Ovary (tissue), 9 donors: ENCODE measurements around the gene MEF2D. TPM values are rescaled to one million over a fixed set of nuclear protein-coding genes. Genes with fewer than 3 reads are reported as not detected.

Source experiments
- DNase-seq, 5 donors: peaks; one replicate each; pipeline ENCODE4 v3.0.0-alpha.2; 2019 to 2020
- H3K27ac ChIP-seq, 2 donors: fragments of 200-600 bp; one replicate each; pipeline versions ENCODE4 v1.5.1 to v1.8.0; 2019 to 2022
- H3K27me3 ChIP-seq: fragments of 200-600 bp; one replicate; pipeline ENCODE4 v1.8.0; 2022
- H3K36me3 ChIP-seq: fragments of 200-600 bp; sonication (generic); one replicate; pipeline ENCODE4 v1.5.1; 2019
- H3K4me1 ChIP-seq: one replicate; pipeline ENCODE4 v1.8.1; 2013; ENCODE audit warnings: mild to moderate bottlenecking, moderate library complexity; ENCODE audit not compliant: insufficient read depth
- H3K4me3 ChIP-seq: fragments of 200-600 bp; sonication (generic); one replicate; pipeline ENCODE4 v1.5.1; 2017
- H3K9me3 ChIP-seq, 2 donors: fragments of 200-600 bp in 1 of 2; sonication (generic) in 1 of 2; one replicate each; pipeline versions ENCODE4 v1.5.1 to v1.8.1; 2013 to 2019; ENCODE audit warnings: mild to moderate bottlenecking in 1 of 2, moderate library complexity in 1 of 2
- EP300 ChIP-seq: sonication (generic); formaldehyde crosslinking; IDR thresholded peaks from one replicate; pipeline ENCODE4 v1.6.1; 2017; ENCODE audit warnings: antibody characterized with exemption
- POLR2A ChIP-seq: fragments of 450-650 bp; IDR thresholded peaks from one replicate; pipeline ENCODE4 v1.6.1; 2017; ENCODE audit warnings: antibody characterized with exemption, mild to moderate bottlenecking, moderate library complexity
- WGBS, 3 donors: extraction: QIAGEN DNeasy Blood & Tissue Kit in 1 of 3; methylation state at CpG; one replicate each; pipeline versions ENCODE4 v1.1.5 to v1.1.7; 2013 to 2017; 5-methylcytosine and 5-hydroxymethylcytosine counted together
- intact Hi-C, 4 donors: fragments of 100-400 bp; cut with DNase I; formaldehyde crosslinking; loops; one replicate each; pipeline versions ENCODE4 v1.11.0 to v1.15.1; 2022 to 2023
- polyA plus RNA-seq, 2 donors: library from polyadenylated mRNA; stranded (reverse); fragments of 200-250 nt in 1 of 2; fragments of 350-450 nt in 1 of 2; fragmentation: Illumina TruSeq in 1 of 2; extraction: RNeasy Lipid Tissue Mini Kit (QIAGEN cat#74804) in 1 of 2; gene quantifications; one replicate each; pipeline ENCODE4 v1.2.3, GENCODE V29; 2013 to 2014
- total RNA-seq, 7 donors: library from RNA; depleted of rRNA in 2 of 7; stranded (reverse); fragments of >200 nt in 2 of 7; fragmentation: NEBNext Ultra II Directional in 3 of 7; extraction: Animal tissue kit (Norgen Biotek cat#: 25700) in 3 of 7; gene quantifications; one replicate each; pipeline versions ENCODE4 v1.1.0 to v1.2.4, GENCODE V29; 2016 to 2023
- TF ChIP-seq, protein P1 (sequence below), 3 donors: fragments of 450-650 bp in 2 of 3; fragments of 200-600 bp in 1 of 3; IDR thresholded peaks; one replicate each; pipeline versions ENCODE4 v1.5.1 to v1.8.0; 2016 to 2022; ENCODE audit warnings: antibody characterized with exemption in 3 of 3, mild to moderate bottlenecking in 1 of 3
- donor health status: DM: no; HTN: no; CAD: no; lungs with moderate emphysema.
- donor health status: DM: no; HTN: no; CAD: no.
- donor health status: Bipolar disorder and iron deficiency.
- donor health status: DM: yes; HTN: yes; CAD: no.
- donor health status: DM: no; HTN: no; CAD: no.
- donor health status: DM: yes; HTN: yes; CAD: no.

The MEF2D gene
- total and polyA plus RNA-seq, 9 donors: 30.0 to 96.6 (median 57.6) TPM

DNA sequence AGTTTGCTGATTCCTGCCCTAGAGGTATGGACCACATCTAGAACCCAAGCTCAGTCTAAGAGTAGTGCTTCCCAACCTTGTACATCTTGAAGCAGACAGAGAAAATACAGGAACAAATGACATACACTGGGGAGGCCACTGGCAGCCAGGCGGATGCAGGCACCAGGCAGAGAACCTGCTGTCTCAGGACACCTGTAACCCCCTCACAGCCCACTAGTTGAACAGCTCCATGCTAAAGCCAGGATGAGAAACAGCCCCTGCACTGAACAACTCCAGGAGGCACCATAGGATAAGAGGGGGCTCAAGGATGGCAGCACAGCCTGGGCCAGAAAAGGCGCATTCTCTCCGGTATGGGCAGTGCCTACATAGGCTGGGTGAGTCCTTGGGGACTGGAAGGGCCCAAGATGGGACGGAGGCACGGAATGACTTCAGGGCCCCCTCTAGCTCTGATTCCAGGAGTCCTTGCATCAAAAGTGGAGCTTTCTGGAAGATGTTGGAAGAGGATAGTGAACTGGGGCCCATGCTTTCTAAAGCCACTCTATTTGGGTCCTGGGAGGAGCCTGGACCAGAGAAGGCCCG is 16.0 kb downstream of the MEF2D start:
- no peaks in the 10 kb centered on the region for H3K36me3 ChIP-seq
- no peak for DNase-seq
- H3K9me3 ChIP-seq: no peaks in the 10 kb centered on the region
- H3K27me3 ChIP-seq: no peaks in the 10 kb centered on the region
- WGBS, 3 donors: 88 to 93% (median 88%) methylated on average over 6 of the region's 6 CpGs
- intact Hi-C loops: loop anchor here in 1 of 4 donors (10.0 kb wide), 1 partner anchor 120 kb away; the partner anchor contains the start of gene GPATCH4
- H3K4me1 ChIP-seq: peaks cover 9% of the 10 kb centered on the region
- H3K4me3 ChIP-seq: no peak overlapping the region
- TF ChIP-seq EP300 (no peak), POLR2A (no peak)
- TF ChIP-seq, protein P1, sequence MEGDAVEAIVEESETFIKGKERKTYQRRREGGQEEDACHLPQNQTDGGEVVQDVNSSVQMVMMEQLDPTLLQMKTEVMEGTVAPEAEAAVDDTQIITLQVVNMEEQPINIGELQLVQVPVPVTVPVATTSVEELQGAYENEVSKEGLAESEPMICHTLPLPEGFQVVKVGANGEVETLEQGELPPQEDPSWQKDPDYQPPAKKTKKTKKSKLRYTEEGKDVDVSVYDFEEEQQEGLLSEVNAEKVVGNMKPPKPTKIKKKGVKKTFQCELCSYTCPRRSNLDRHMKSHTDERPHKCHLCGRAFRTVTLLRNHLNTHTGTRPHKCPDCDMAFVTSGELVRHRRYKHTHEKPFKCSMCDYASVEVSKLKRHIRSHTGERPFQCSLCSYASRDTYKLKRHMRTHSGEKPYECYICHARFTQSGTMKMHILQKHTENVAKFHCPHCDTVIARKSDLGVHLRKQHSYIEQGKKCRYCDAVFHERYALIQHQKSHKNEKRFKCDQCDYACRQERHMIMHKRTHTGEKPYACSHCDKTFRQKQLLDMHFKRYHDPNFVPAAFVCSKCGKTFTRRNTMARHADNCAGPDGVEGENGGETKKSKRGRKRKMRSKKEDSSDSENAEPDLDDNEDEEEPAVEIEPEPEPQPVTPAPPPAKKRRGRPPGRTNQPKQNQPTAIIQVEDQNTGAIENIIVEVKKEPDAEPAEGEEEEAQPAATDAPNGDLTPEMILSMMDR (IDR thresholded peaks at IDR 0.05): no peak
- H3K27ac ChIP-seq: no peak overlapping the region

GRCh38 chr1:156483397-156483796 is 17.2 kb downstream of the MEF2D start:
- Histone ChIP-seq H3K4me1 (peaks cover under 1% of the 10 kb centered on the region), H3K9me3 (no peaks in the 10 kb centered on the region), H3K4me3 (no peak overlapping the region), H3K27me3 (no peaks in the 10 kb centered on the region), H3K27ac (no peak overlapping the region), H3K36me3 (no peaks in the 10 kb centered on the region)
- intact Hi-C loops: loop anchor here in 1 of 4 donors (10.0 kb wide), 1 partner anchor 121 kb away; the partner anchor contains the start of gene GPATCH4
- 82 to 87% (median 85%) methylated on average over 2 of the region's 2 CpGs for WGBS, 3 donors
- DNase-seq: no peak
- TF ChIP-seq POLR2A: no peak
- TF ChIP-seq EP300: no peak
- TF ChIP-seq, protein P1 (IDR thresholded peaks at IDR 0.05): no peak

- no peak for TF ChIP-seq EP300
- TF ChIP-seq POLR2A: no peak
- TF ChIP-seq, protein P1 (IDR thresholded peaks at IDR 0.05): no peak
- intact Hi-C loops: loop anchor here in 1 of 4 donors (10.0 kb wide), 1 partner anchor 123 kb away; the partner anchor contains the start of gene GPATCH4
- 86 to 91% (median 87%) methylated on average over 19 of the region's 19 CpGs for WGBS, 3 donors
- Histone ChIP-seq H3K36me3 (no peaks in the 10 kb centered on the region), H3K4me1 (peaks cover 5% of the 10 kb centered on the region), H3K27ac (no peak overlapping the region), H3K9me3 (no peaks in the 10 kb centered on the region), H3K27me3 (no peaks in the 10 kb centered on the region), H3K4me3 (no peak overlapping the region)
- DNase-seq: no peak
Measured at GRCh38 chr1:156482276-156482675, 18.3 kb downstream of the MEF2D start.

DNA sequence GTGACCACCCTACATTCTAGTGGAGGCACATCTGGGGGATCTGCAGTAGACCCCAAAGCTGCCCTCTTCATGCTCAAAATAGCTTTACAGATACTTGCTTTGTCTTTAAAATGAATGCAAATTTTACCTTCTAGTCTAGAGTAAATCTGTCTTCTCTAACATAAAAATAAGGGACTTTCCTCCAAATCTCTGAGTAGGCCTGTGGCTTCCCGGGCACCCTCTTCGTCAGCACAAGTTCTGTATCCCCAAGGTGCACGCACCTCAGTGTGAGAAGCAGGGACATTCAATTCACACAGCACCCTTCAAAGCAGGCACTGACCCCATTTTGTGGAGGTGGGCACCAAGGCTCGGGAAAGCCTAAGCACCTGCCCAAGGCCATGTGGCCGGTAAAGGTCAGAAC is 19.0 kb downstream of the MEF2D start:
- no peak overlapping the region for H3K27ac ChIP-seq
- peaks cover 10% of the 10 kb centered on the region for H3K4me1 ChIP-seq
- no peaks in the 10 kb centered on the region for H3K27me3 ChIP-seq
- TF ChIP-seq EP300 (no peak), POLR2A (no peak)
- TF ChIP-seq, protein P1 (IDR thresholded peaks at IDR 0.05): no peak
- no peak overlapping the region for H3K4me3 ChIP-seq
- WGBS, 3 donors: 73 to 77% (median 76%) methylated on average over 5 of the region's 5 CpGs
- intact Hi-C loops: loop anchor here in 1 of 4 donors (10.0 kb wide), 1 partner anchor 123 kb away; the partner anchor contains the start of gene GPATCH4
- no peak for DNase-seq
- no peaks in the 10 kb centered on the region for H3K9me3 ChIP-seq
- H3K36me3 ChIP-seq: no peaks in the 10 kb centered on the region
